GM19463 (cell line): ENCODE data around the gene EFCAB13.

Experiments
- ATAC-seq: cut with Tn5 transposase; IDR thresholded peaks from one replicate; pipeline ENCODE4 v1.9.1; 2021; ENCODE audit warnings: mild to moderate bottlenecking, moderate library complexity; ENCODE audit not compliant: unreplicated experiment

EFCAB13 gene

GRCh38 chr17:47291242-47291873, 32.4 kb upstream of the EFCAB13 start:
- no peak for ATAC-seq

- no peak for ATAC-seq
Measured at GRCh38 chr17:47292206-47292605, 31.5 kb upstream of the EFCAB13 start.

GRCh38 chr17:47295037-47295873, 28.5 kb upstream of the EFCAB13 start:
- no peak for ATAC-seq

GRCh38 chr17:47295874-47296255, 27.9 kb upstream of the EFCAB13 start:
- no peak for ATAC-seq

GRCh38 chr17:47297661-47298400, 25.9 kb upstream of the EFCAB13 start:
- no peak for ATAC-seq

- ATAC-seq, result no peak
Measured at GRCh38 chr17:47298712-47299111, 25.0 kb upstream of the EFCAB13 start.

GRCh38 chr17:47299239-47299910, 24.4 kb upstream of the EFCAB13 start:
- ATAC-seq, result no peak

GRCh38 chr17:47300718-47301117, 23.0 kb upstream of the EFCAB13 start:
- no peak for ATAC-seq

- no peak for ATAC-seq
Measured at GRCh38 chr17:47301161-47301560, 22.6 kb upstream of the EFCAB13 start.

GRCh38 chr17:47301831-47302230, 21.9 kb upstream of the EFCAB13 start:
- no peak for ATAC-seq

- ATAC-seq, result no peak
Measured at GRCh38 chr17:47304186-47304585, 19.6 kb upstream of the EFCAB13 start.

- no peak for ATAC-seq
Measured at GRCh38 chr17:47305302-47305923, 18.3 kb upstream of the EFCAB13 start.

GRCh38 chr17:47310186-47310733, 13.5 kb upstream of the EFCAB13 start:
- ATAC-seq, result no peak

GRCh38 chr17:47311420-47311819, 12.3 kb upstream of the EFCAB13 start:
- ATAC-seq, result no peak

GRCh38 chr17:47315451-47316266, 8.1 kb upstream of the EFCAB13 start:
- ATAC-seq, result no peak

GRCh38 chr17:47316311-47316710, 7.4 kb upstream of the EFCAB13 start:
- no peak for ATAC-seq

- ATAC-seq, result no peak
Measured at GRCh38 chr17:47317119-47317518, 6.6 kb upstream of the EFCAB13 start.

GRCh38 chr17:47318197-47318918, 5.4 kb upstream of the EFCAB13 start:
- no peak for ATAC-seq
